HFFc6 (cell line): ENCODE measurements around the gene KIF14. TPM values are rescaled to one million over a fixed set of nuclear protein-coding genes. Genes with fewer than 3 reads are reported as not detected.

Source experiments
- DNase-seq: peaks from one replicate; pipeline ENCODE4 v3.0.0-alpha.2; 2018
- H3K27ac Mint-ChIP-seq: 2 replicates; pipeline ENCODE4 v1.8.0; 2020; ENCODE audit warnings: mild to moderate bottlenecking, mixed read lengths
- H3K27me3 Mint-ChIP-seq: 2 replicates; pipeline ENCODE4 v1.8.0; 2021; ENCODE audit warnings: mild to moderate bottlenecking, moderate library complexity, mixed read lengths; ENCODE audit not compliant: insufficient read depth
- H3K36me3 Mint-ChIP-seq: 2 replicates; pipeline ENCODE4 v1.8.0; 2021; ENCODE audit warnings: low read depth, mixed read lengths
- H3K4me1 Mint-ChIP-seq: 2 replicates; pipeline ENCODE4 v1.8.0; 2020; ENCODE audit warnings: low read depth, mixed read lengths
- H3K4me3 Mint-ChIP-seq: 2 replicates; pipeline ENCODE4 v1.8.0; 2020; ENCODE audit warnings: mild to moderate bottlenecking, moderate library complexity, mixed read lengths
- H3K9me3 Mint-ChIP-seq: 2 replicates; pipeline ENCODE4 v1.8.0; 2020; ENCODE audit warnings: mild to moderate bottlenecking, mixed read lengths
- total RNA-seq, 6 experiments: library from RNA; stranded (reverse); fragmentation: NEBNext Ultra II Directional; extraction: Animal tissue kit (Norgen Biotek cat#: 25700); gene quantifications; 2 replicates in 1 of 6; 3 replicates in 5 of 6; pipeline ENCODE4 v1.2.3, GENCODE V29; 2021
- TF ChIP-seq, protein P1 (sequence below): fragments of 200-600 bp; sonication (generic); IDR thresholded peaks from 2 replicates; pipeline ENCODE4 v1.5.0; 2021; ENCODE audit warnings: antibody characterized with exemption, mild to moderate bottlenecking

Gene KIF14
- total RNA-seq, 6 experiments from 2014 or later, result 5.3 to 12.5 (median 11.4) TPM

DNA sequence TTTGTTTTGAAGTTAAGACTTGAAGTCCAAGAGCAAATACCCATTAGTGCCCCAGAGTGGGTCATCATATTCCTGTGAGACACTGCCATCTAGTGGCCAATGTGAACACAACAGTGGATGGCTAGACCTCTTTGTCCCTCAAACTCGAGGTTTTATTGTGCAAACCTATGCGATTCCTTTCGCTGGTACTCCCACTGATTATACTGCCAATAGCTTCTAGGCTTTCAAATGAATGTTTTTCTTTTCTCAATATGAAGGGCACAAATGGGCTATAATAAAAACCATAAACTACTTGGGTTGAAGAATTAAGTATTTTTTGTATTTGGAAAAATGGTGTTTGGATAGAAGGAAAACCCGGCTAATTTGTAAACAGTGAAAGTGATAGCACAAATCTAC lies 110.3 kb downstream of the KIF14 start:
- Mint-ChIP-seq H3K36me3 (no peaks in the 10 kb centered on the region), H3K4me3 (peak overlapping the region; percentile 66), H3K27ac (no peak overlapping the region; the same call in 1 of the 2 replicates), H3K4me1 (peaks cover 42% of the 10 kb centered on the region), H3K9me3 (no peaks in the 10 kb centered on the region), H3K27me3 (no peaks in the 10 kb centered on the region; the same call in 1 of the 2 replicates)
- DNase-seq, result peak; percentile 65
- TF ChIP-seq, protein P1, sequence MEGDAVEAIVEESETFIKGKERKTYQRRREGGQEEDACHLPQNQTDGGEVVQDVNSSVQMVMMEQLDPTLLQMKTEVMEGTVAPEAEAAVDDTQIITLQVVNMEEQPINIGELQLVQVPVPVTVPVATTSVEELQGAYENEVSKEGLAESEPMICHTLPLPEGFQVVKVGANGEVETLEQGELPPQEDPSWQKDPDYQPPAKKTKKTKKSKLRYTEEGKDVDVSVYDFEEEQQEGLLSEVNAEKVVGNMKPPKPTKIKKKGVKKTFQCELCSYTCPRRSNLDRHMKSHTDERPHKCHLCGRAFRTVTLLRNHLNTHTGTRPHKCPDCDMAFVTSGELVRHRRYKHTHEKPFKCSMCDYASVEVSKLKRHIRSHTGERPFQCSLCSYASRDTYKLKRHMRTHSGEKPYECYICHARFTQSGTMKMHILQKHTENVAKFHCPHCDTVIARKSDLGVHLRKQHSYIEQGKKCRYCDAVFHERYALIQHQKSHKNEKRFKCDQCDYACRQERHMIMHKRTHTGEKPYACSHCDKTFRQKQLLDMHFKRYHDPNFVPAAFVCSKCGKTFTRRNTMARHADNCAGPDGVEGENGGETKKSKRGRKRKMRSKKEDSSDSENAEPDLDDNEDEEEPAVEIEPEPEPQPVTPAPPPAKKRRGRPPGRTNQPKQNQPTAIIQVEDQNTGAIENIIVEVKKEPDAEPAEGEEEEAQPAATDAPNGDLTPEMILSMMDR, result peak; percentile 99

DNA sequence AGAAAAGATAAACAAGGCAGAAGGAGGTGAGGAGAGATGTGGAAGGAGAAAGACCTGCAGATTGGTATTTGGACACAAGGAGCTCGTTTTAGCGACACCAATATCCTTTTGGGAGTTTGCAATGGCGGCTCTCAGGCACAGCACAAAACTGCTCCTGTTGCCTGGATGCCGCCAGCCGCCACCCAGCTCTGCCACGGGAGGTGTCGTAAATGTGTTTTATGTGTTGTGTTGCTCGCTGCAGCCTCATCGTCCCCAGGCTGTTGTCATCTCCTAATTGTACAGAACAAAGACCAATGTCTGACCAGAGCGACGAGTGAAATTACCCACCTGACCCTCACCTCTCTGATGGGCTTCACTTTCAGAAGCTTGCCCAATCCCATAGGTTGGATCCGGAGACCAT lies 114.1 kb downstream of the KIF14 start:
- Mint-ChIP-seq H3K4me3 (no peak overlapping the region), H3K27me3 (no peaks in the 10 kb centered on the region; the same call in 1 of the 2 replicates)

DNA sequence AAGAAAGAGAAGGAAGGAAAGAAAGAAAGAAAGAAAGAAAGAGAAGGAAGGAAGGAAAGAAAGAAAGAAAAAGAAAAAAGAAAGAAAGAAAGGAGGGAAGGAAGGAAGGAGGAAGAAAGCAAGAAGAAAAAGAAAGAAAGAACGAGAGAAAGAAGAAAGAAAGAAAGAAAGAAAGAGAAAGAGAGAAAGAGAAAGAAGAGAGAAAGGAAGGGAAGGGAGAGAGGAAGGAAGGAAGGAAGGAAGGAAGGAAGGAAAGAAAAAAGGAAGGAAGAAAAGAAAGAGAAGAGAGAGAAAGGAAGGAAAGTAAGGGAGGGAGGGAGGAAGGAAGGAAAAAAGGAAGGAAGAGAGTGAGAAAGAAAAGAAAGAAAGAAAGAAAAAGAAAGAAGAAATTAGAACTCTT lies 115.3 kb downstream of the KIF14 start:
- no peaks in the 10 kb centered on the region for H3K9me3 Mint-ChIP-seq

More for the DNA sequence above, 114.1 kb downstream of the KIF14 start:
- no peak overlapping the region for H3K27ac Mint-ChIP-seq
- H3K36me3 Mint-ChIP-seq, result no peaks in the 10 kb centered on the region
- H3K9me3 Mint-ChIP-seq, result no peaks in the 10 kb centered on the region
- H3K4me1 Mint-ChIP-seq, result peaks cover 32% of the 10 kb centered on the region
- TF ChIP-seq, protein P1, result no peak
- no peak for DNase-seq

More for the DNA sequence above, 115.3 kb downstream of the KIF14 start:
- H3K27ac Mint-ChIP-seq, result no peak overlapping the region
- H3K4me3 Mint-ChIP-seq, result no peak overlapping the region
- TF ChIP-seq, protein P1, result no peak
- DNase-seq, result no peak
- H3K4me1 Mint-ChIP-seq, result peaks cover 26% of the 10 kb centered on the region
- no peaks in the 10 kb centered on the region; the same call in 1 of the 2 replicates for H3K27me3 Mint-ChIP-seq
- no peaks in the 10 kb centered on the region for H3K36me3 Mint-ChIP-seq

Other genes with a start within 250 kb of the KIF14 start
- gene ZNF281, start 210.7 kb downstream of the KIF14 start, total RNA-seq, result 10 to 100 TPM; 37.2 to 50.7 (median 43.9) TPM
- gene DDX59, start 49.2 kb upstream of the KIF14 start, total RNA-seq, result 10 to 100 TPM; 13.2 to 17.3 (median 14.6) TPM
- 10 to 100 TPM; 30.2 to 35.6 (median 33.3) TPM for gene CAMSAP2, start 118.1 kb upstream of the KIF14 start, total RNA-seq